ENCODE measurements around the gene SMURF2. TPM values are rescaled to one million over a fixed set of nuclear protein-coding genes. Genes with fewer than 3 reads are reported as not detected.
"Not testable (repeated sequence)": the region's sequence is repeated elsewhere in the genome, so short reads cannot be mapped to it uniquely, and the experiment has no call there.

The SMURF2 gene
- total RNA-seq, 1 experiment from 2014 or later, result 35.3 TPM

GRCh38 chr17:64663836-64664235 is 1.7 kb upstream of the SMURF2 start:
- not testable (repeated sequence) for H3K4me3 Mint-ChIP-seq

More at GRCh38 chr17:64663836-64664235, 1.7 kb upstream of the SMURF2 start:
- not testable (repeated sequence) for H3K27me3 ChIP-seq (ENCODE audit: insufficient read depth, low read length); H3K18ac ChIP-seq (ENCODE audit: insufficient read length, low read depth, low read length); H2BK120ac ChIP-seq (ENCODE audit: low read depth, low read length, poor library complexity, severe bottlenecking); H3K56ac ChIP-seq (ENCODE audit: insufficient read length, low read depth, low read length); H4K8ac ChIP-seq (replicated peaks; ENCODE audit: insufficient read length, low read depth, low read length); H3K79me1 ChIP-seq (ENCODE audit: insufficient read depth, low read depth, low read length, poor library complexity, severe bottlenecking); H3K23ac ChIP-seq (ENCODE audit: insufficient read length, low read depth, low read length); H3K23me2 ChIP-seq (ENCODE audit: insufficient read length, low read depth, low read length, poor library complexity, severe bottlenecking); H3K79me2 ChIP-seq (ENCODE audit: insufficient read depth, low read length); H3K14ac ChIP-seq (ENCODE audit: insufficient read depth, low read length); H3T11ph ChIP-seq (ENCODE audit: low read length); H3K27ac ChIP-seq (ENCODE audit: insufficient read length, low read depth, low read length); H2BK20ac ChIP-seq (ENCODE audit: low read depth, low read length, poor library complexity, severe bottlenecking); H2BK5ac ChIP-seq (ENCODE audit: insufficient read length, low read length); H3K9me3 ChIP-seq (ENCODE audit: control insufficient read depth, low read depth, low read length); H3K4me1 ChIP-seq (ENCODE audit: insufficient read depth, low read length); DNase-seq; H3K9me3 Mint-ChIP-seq; H4K20me1 ChIP-seq (ENCODE audit: control insufficient read depth, insufficient read depth, insufficient read length); H4K5ac ChIP-seq (ENCODE audit: insufficient read length, low read depth, low read length); H3K27me3 Mint-ChIP-seq (ENCODE audit: low read depth); H2AFZ ChIP-seq (ENCODE audit: low read length); H4K91ac ChIP-seq (ENCODE audit: insufficient read length, low read depth, low read length); H3K9ac ChIP-seq (ENCODE audit: extremely low read depth, insufficient read length, low read length); H2AK5ac ChIP-seq (ENCODE audit: insufficient read length, low read length); H2BK15ac ChIP-seq (ENCODE audit: low read depth, low read length); H3K4ac ChIP-seq (ENCODE audit: low read depth, low read length); H3K4me2 ChIP-seq (ENCODE audit: insufficient read depth, insufficient read length, low read length); H2BK12ac ChIP-seq (ENCODE audit: insufficient read length, low read depth, low read length); H3K36me3 Mint-ChIP-seq (ENCODE audit: insufficient read depth in 1 of 3, low read depth in 3 of 3); H3K27ac Mint-ChIP-seq
- no CpG with 5 or more reads among the region's 12 CpGs for WGBS (ENCODE audit: extremely low coverage, insufficient read length, low lambda C conversion rate)
- peaks cover 12 to 25% of the 10 kb centered on the region in 2 experiments for H3K4me1 Mint-ChIP-seq
